PC-3 (cell line): ENCODE measurements around the gene HDAC9.

Experiments
- EZH2 ChIP-seq: fragments of 300-600 bp; sonication (generic); IDR thresholded peaks from one replicate; pipeline ENCODE4 v1.6.1; 2017; ENCODE audit warnings: antibody characterized with exemption, mild to moderate bottlenecking, low read length; ENCODE audit not compliant: unreplicated experiment
- TF ChIP-seq, protein P1 (sequence below): fragments of 300-600 bp; sonication (generic); conservative IDR thresholded peaks from 2 replicates; pipeline ENCODE4 v1.5.1; 2017; ENCODE audit warnings: antibody characterized with exemption, low read depth, mild to moderate bottlenecking, low read length

GRCh38 chr7:18639711-18640110, 144.2 kb downstream of the HDAC9 start:
- TF ChIP-seq, protein P1, sequence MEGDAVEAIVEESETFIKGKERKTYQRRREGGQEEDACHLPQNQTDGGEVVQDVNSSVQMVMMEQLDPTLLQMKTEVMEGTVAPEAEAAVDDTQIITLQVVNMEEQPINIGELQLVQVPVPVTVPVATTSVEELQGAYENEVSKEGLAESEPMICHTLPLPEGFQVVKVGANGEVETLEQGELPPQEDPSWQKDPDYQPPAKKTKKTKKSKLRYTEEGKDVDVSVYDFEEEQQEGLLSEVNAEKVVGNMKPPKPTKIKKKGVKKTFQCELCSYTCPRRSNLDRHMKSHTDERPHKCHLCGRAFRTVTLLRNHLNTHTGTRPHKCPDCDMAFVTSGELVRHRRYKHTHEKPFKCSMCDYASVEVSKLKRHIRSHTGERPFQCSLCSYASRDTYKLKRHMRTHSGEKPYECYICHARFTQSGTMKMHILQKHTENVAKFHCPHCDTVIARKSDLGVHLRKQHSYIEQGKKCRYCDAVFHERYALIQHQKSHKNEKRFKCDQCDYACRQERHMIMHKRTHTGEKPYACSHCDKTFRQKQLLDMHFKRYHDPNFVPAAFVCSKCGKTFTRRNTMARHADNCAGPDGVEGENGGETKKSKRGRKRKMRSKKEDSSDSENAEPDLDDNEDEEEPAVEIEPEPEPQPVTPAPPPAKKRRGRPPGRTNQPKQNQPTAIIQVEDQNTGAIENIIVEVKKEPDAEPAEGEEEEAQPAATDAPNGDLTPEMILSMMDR: no peak
- TF ChIP-seq EZH2: no peak
